NK-92 (cell line): ENCODE results near the gene ENDOG.

Source experiments
- DNase-seq: peaks from one replicate; lab custom pipeline; 2025; ENCODE audit not compliant: unreplicated experiment; lab: John Stamatoyannopoulos, UW

Gene ENDOG

DNA sequence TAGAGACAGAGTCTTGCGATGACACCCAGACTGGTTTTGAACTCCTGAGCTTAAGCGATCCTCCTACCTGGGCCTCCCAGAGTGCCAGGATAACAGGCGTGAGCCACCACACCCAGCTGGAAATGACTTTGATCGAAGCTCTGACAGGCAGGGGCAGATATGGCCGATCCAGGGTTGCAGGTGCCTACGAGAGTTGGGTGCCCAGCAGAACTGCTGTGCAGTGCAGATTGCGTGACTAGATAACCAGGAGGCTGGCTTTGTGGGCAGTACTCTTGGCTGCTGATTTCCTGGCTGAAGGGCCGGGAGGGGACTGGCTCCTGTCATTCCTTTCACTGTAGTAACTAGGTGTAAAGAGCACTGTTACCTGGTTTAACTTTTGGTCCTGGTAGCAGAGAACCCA, 19.4 kb upstream of the ENDOG start:
- no peak for DNase-seq

DNA sequence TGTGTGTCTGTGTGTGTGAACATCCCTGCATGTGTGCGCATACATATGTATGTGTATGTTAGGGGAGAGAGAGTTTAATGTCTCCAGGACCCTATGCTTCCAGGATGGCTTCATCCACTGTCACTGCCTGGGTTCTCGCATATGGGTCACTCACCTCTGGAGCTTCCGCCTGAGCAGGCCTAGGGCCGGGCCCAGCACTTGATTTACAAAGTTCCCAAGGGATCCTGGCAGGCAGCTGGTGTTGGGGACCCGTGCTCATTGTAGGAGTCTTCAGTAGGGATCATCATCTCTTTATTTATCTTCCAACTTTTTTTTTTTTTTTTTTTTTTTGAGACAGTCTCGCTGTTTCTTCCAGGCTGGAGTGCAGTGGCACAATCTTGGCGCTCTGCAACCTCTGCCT, 18.2 kb upstream of the ENDOG start:
- no peak for DNase-seq

DNA sequence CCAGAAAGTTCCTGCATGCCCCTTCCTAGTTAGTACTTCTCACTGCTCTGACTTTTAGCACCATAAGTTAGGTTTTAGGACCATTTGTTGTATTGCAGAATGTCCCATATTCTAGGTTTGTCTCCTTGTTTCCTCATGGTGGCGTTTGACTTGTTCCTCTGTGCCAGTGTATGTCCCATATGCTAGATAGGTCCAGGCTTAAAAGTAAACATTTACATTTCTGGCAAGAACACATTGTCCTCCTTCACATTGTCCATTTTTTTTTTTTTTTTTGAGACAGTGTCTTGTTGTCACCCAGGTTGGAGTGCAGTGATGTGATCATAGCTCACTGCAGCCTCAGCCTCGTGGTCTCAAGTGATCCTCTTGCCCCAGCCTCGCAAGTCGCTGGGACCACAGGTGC, 15.8 kb upstream of the ENDOG start:
- no peak for DNase-seq

DNA sequence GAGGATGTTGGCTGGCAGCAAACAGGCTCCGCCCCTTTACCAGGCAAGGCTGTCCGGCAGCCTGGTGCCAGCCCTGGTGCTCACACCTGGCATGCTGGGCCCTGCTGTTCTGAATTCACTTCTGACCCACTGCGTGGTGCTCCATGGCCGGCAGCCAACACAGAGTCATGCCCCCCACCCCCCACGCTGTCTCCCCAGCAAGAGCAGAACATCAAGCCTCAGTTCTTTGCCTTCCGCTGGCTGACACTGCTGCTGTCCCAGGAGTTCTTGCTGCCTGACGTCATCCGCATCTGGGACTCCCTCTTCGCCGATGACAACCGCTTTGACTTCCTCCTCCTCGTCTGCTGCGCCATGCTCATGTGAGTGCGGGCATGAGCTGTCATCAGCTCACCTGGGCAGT, 12.6 kb upstream of the ENDOG start:
- no peak for DNase-seq

DNA sequence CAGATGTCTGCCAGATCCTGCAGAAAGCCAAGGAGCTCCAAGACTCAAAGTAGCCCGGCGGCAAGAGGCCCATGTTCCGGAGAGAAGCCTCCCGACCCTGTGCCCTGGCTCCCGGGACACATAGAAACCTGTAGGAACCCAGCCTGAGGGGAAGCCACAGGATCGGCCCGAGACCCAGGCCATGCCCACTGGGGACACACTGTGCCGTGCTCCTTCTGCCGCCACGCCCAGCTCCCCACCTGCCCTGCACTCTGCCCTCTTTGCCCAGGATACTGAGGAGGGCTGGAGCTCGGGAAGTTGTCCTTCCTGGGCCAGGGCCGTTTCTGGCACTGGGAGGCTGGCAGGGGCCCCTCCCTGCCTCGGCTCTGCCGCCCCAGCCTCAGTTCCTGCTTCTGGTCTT, 10.5 kb upstream of the ENDOG start:
- DNase-seq = no peak

DNA sequence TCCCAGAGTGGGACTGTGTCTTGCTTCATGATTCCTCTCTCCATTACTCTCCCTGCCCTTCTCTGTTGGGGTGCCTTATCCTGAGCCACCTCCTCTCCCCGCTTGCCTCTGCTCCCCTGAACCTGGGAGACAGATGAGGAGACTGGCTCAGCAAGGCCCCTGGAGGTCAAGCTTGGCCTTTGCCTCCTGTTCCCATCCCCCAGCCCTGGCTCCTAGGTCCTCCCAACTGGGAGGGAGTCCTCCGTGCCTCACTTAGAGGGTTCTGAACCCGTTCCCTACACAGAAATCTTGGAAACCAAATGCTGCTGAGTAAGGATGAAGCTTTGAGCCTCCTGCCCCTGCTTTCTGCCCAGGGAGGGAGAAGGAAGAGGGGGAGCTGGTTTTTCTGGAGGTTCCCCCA, 9.8 kb upstream of the ENDOG start:
- DNase-seq = no peak

DNA sequence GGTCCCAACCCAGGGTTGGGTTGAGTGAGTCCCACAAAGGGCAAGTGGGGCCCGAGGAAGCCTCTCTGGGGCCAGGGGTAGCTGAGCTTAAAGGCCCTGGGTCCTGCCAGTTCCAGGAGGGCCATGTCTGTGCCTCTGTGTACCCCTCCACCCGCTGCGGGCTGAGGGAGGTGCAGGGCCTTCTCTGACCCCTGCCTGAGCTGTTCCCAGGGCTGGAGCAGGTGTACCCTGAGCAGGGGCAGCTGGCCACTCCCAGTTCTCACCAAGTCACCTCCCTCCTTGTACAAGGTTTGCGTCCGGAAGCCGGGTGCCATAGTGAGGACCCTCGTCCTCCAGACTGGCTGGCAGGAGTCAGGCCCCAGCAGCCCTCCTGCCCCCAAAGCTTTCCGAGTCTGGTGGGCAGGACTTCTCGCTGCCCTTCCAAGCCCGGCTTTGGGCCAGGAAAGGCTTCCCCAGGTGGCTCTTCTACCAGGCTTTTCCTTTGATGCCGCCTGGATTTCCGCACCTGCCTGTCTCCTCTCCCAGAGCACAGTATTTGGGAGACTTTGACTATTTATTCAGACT, 9.2 kb upstream of the ENDOG start:
- DNase-seq = no peak

DNA sequence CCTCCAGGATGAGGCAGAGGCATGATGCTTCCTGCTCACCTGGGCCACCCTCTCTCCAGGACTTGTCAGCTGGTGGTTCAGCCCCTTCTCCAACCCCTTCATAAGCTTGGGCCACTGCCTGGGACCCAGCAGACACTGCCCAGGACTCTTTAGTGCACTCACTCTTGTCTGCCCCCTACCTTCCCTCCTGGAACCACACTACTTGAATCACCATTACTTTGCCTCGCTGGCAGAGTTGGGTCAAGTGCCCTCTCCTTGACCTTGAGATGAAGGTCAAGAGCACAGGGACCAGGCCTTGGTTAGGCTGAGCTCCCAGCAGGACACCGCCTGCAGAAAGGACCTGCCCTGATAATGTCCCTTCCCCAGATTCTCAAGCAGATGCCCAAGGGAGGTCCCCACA, 8.5 kb upstream of the ENDOG start:
- DNase-seq = no peak

DNA sequence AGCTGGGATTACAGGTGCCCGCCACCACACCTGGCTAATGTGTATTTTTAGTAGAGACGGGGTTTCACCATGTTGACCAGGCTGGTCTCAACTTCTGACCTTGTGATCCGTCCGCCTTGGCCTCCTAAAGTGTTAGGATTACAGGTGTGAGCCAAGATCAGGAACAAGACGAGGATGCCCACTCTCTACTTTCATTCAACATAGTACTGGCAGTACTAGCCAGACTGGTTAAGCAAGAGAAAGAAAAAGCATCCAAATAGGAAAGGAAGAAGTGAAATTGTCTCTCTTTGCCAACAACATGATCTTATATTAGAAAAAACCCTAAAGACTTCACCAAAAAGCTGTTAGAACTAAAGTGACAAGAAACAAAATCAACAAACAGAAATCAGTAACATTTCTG, 7.4 kb upstream of the ENDOG start:
- DNase-seq = no peak

DNA sequence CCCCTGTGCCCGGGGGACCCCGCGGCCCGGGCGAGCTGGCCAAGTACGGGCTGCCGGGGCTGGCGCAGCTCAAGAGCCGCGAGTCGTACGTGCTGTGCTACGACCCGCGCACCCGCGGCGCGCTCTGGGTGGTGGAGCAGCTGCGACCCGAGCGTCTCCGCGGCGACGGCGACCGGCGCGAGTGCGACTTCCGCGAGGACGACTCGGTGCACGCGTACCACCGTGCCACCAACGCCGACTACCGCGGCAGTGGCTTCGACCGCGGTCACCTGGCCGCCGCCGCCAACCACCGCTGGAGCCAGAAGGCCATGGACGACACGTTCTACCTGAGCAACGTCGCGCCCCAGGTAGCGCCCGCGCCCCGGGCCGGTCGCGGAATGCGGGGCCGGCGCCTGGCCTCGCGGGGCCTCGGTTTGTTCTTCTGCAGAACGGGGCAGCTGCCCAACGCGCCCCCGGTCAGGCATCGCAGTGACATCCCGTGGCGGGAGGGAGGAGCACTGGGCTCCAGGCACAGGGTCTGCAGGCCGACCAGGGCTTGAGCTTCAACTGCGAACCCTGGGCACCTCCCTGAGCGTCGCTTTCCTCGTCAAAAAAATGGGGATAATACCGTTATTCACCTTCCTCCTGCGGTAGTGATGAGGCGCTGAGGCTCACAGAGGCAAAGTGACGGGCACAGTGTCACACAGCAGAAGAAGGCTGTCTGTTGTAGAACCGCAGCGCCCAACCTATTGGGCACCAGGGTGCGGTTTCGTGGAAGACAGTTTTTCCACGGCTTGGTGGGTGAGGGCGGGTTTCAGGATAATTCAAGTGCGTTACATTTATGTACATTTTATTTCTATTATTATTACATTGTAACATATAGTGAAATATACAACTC, 777 bp downstream of the ENDOG start:
- DNase-seq = no peak

DNA sequence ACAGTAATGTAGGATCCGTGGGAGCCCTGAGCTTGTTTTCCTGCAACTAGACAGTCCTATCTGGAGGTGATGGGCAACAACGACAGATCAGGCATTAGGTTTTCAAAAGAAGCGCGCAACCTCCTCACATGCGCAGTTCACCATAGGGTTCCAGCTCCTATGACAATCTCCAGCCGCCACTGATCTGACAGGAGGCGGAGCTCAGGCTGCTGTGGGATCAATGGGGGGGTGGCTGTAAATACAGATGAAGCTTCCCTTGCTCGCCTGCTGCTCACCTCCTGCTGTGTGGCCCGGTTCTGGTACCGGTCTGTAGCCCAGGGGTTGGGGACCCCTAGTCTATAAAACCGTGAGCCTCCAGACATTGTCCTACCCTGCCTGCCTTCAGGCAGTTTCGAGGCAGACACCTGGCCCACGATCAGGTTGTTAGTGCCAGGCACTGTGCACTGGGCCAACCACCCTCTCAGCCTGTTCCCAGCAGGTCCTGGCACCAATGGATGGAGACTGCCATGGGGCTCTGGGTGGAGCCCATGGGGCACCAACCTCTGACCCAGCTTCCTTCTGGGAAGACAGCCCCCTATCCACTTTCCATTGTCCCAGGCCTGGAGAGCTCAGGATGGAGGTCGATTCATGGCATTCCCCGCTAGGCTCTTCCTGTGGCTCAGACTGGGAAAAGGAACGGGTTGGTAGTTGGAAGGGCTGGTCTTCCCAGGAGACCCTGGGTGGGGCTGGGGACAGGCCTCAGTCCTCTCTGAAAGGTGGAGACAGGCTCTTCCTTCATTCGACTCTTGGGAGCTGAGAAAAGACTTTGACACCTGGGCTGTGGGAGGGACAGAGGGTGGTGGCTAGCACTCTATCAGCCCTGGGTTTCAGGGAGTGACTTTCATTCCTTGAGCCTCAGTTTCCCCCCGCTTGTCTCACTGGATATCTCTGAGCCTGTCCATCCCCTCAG, 1.7 kb downstream of the ENDOG start:
- no peak for DNase-seq

DNA sequence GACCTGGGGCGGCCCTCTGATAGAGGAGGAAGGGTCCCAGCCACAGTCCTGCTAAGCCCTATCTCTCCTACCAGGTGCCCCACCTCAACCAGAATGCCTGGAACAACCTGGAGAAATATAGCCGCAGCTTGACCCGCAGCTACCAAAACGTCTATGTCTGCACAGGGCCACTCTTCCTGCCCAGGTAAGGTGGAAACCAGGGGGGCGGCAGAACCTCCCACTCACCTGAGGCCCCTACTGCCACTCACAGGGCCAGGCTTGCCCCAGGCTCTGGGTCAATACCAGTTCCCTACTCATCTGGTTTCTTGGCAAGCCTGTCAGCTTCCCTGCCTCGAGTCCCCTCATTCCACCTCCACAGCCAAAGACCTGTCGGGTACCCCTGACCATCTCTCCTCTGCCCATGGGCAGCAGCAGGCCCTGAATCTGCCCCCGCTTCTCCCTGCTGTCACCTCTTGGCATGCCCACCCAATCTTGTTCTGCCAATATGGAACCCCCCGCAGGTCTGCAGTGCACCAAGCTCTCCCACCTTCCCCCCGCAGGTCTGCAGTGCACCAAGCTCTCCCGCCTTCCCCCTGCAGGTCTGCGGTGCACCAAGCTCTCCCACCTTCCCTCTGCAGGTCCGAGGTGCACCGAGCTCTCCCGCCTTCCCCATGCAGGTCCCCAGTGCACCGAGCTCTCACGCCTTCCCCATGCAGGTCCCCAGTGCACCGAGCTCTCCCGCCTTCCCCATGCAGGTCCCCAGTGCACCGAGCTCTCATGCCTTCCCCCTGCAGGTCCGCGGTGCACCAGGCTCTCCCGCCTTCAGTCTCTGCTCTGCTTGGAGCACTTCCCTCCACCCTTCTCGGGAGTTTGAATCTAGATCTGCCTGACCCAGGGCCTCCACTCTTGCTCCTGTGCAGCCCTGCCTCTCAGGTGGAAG, 2.6 kb downstream of the ENDOG start:
- DNase-seq = no peak

DNA sequence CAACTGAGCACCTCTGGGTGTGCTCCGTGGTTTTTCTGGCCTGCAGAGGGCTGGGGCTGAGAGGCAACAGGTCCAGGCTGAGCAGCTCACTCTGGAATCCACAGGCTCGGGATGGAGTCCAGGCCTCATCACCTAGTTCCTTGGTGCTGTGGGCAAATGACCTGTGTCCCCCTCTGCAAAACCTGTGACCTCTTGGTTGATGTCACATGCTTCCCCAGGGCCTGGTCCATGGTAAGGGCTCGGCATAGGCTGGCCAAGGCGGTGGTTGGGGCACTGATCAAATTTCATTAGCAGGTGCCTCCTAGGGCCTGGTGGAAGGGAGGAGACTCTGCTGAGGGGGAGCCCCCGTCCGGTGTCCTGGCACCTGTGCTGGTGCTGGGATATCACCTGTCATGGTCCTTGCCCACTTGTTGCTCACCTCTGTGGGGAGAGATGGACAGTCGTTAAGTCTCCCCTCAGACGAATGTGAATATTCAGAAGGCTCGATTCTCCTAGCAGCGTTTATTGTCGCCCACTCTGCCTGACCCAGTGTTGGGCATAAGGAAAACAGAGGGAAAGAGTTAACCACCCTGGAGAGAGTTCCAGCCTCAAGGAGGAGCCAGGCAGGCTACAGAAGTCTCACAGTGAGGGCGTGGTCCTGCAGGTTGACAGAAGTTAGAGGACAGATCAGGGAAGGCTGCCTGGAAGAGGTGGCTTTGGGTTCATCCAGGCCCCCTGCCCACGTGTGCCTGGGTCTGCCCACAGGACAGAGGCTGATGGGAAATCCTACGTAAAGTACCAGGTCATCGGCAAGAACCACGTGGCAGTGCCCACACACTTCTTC, 3.5 kb downstream of the ENDOG start:
- DNase-seq = no peak

DNA sequence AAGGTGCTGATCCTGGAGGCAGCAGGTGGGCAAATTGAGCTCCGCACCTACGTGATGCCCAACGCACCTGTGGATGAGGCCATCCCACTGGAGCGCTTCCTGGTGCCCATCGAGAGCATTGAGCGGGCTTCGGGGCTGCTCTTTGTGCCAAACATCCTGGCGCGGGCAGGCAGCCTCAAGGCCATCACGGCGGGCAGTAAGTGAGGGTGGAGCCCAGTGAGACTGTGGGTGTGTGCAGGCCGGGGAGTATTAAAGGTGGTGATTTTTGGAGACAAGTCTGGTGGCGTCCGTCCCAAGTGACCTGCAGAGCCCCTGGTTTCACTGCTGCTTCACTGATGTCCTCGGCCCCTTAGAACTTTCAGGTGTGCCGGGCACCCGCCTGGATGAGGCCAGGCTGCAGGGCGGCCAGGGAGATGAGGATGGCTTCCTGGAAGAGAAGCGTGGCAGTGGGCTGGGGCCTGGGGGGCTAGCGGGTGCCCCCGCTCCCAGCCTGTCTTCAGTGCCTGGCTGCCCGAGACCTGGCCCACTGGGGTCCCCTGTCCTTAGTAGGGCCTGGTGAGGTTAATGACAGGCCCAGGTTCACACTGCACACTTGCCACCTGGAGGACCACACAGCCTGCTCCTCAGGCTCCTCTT, 4.2 kb downstream of the ENDOG start:
- no peak for DNase-seq

DNA sequence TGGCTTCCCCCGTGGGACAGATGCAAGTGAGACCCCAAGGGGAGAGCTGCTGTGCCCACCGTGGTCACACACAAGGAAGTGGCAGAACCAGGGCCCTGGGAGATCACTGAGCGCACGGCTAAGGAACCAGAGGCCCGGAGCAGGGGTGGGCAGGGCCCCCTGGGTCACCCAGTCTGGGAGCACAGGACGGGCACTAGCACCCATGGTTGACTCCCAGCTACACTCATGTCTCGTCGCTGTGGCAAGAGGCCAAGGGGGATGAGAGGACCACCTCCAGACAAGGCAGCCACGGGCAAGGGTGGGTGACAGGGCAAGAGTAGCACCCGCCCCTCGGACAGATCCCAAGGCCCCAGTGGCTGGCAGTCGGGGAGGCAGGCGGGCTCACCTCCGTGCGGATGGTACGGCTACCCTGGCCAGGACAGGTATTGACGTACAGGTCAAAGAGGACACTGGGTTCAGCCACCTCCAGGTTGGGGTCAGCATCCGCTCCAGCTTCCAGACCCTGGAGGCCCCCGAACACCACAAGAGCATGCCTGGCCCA, 5.1 kb downstream of the ENDOG start:
- no peak for DNase-seq

DNA sequence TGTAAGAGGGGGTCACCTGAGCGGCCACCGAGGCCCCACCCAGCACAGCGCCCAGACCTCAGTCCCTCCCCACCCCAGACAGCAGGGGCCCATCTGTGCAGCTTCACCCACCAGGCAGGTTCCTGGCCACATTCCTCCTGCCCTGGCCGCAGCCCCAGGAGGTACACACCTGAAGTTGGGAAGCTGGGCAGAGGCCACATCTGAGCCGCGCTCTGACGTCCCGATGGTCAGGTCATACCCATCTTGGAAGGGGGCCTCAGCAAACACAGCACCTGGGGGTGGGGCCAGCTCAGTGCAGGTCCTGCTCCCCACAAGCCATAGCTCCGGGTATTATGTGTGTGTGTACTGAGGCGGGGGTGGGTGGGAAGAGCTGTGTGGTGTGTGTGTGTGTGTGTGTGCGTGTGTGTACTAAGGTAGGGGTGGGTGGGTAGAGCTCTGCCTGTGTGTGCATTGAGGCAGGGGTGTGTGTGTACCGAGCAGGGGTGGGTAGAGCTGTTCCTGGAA, 5.7 kb downstream of the ENDOG start:
- no peak for DNase-seq

DNA sequence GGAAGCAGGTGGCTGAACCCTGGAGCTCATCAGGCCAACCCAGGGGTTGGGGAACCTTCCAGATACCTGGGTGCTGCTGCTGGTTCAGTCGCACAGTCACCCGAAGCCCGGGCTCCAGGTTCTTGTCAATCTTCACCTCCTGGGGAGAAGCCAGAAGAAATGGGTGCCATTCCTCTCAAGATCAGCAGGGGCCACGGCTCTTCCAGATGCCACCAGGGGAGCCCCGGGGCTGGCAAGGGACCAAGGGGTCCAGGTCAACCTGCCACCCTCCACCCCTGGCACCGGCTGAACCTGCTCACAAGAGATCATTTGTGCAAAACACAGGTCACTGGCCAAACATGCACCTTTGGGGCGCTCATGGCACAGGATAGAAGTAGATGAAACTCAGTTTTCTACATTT, 6.6 kb downstream of the ENDOG start:
- no peak for DNase-seq

DNA sequence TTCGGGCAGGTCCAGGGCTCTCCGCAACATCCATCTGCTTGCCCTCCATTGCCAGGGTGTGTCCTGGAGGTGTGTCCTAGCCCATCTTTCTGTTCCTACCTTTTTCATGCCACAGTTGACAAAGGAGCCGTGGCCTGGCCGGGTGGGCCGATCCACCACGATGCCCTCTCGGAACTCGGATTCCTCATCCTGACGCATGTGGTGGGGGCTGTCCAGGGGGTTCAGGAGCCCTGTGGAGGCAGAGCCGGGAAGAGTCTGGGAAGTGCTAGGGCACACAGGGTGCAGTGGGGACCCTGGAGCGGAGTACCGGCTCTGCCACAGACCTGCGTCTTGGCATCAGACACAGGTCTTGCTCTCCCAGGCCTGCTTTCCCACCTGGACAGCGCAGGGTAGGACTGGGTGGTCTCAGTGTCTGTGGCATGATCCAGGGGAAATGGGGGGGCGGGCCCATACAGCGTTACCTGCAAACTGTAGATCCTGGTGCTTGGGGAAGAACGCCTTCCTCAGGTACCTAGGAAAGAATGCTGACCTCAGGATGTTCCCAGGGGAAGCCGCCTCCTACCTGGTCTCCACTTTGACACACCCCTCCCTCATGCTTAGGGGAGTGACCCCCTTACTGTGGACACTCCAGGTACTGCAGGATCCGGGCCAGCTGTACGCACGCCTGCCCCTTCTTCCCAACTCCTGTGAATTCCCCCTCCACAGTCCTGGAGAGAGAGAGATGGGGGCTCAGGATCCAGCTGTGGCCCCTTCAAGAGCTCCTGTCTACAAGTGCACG, 7.8 kb downstream of the ENDOG start:
- no peak for DNase-seq
